ENCODE measurements around the gene CTNND1. TPM values are rescaled to one million over a fixed set of nuclear protein-coding genes. Genes with fewer than 3 reads are reported as not detected.

The CTNND1 gene
- total and polyA plus RNA-seq, 2 of the 4 experiments (the other 2 are of a cell fraction) = 88.5 to 229 TPM

DNA sequence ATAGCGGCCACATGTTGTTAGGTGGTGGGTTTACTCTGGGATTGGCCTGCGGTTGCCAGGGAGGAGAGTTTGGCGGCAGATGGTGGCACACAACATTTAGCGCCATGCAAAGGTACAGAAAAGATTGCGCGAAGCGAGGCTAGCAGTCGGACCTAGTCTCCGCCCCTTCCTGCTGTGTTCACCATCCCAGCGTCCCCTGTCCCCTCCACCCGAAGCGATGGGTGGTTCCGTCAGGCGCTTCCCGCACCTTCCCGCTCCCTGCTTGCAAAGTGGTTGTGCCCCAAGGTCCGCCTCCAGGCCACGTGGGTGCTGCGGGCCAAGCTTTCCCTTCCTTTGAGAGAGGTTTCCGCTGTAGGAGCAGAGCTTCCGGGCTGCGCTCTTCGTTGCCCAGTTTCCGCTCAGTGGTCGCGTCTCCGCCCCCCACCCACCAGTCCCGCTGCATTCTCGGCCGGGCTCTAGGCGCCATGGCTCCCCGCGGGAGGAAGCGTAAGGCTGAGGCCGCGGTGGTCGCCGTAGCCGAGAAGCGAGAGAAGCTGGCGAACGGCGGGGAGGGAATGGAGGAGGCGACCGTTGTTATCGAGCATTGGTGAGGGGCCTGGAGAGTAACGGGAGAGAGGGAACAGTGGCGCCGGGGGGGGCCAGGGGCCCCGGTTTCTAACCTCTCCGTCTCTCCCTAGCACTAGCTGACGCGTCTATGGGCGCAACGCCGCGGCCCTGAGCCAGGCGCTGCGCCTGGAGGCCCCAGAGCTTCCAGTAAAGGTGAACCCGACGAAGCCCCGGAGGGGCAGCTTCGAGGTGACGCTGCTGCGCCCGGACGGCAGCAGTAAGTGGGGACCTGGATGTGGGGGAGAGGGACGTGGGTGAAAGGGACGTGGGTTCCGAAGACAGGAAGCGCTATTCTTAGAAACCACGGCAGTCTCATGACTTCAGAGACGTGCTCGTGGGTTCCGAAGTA, 20.2 kb upstream of the CTNND1 start, which contains the start of gene SELENOH (continued):
- TF ChIP-seq, protein P1, sequence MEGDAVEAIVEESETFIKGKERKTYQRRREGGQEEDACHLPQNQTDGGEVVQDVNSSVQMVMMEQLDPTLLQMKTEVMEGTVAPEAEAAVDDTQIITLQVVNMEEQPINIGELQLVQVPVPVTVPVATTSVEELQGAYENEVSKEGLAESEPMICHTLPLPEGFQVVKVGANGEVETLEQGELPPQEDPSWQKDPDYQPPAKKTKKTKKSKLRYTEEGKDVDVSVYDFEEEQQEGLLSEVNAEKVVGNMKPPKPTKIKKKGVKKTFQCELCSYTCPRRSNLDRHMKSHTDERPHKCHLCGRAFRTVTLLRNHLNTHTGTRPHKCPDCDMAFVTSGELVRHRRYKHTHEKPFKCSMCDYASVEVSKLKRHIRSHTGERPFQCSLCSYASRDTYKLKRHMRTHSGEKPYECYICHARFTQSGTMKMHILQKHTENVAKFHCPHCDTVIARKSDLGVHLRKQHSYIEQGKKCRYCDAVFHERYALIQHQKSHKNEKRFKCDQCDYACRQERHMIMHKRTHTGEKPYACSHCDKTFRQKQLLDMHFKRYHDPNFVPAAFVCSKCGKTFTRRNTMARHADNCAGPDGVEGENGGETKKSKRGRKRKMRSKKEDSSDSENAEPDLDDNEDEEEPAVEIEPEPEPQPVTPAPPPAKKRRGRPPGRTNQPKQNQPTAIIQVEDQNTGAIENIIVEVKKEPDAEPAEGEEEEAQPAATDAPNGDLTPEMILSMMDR (conservative IDR thresholded peaks at IDR 0.05; ENCODE audit: low read depth, low read length) = no peak
- TF ChIP-seq CHD1 (IDR thresholded peaks at IDR 0.05; ENCODE audit: low read depth, low read length) = peak; percentile 98

Data from IMR-90 (cell line).